Neural progenitor cell (in vitro differentiated cells): Measurements from ENCODE around the gene REXO1. TPM values are rescaled to one million over a fixed set of nuclear protein-coding genes. Genes with fewer than 3 reads are reported as not detected.
A peak's percentile ranks its signal among the peaks of the same experiment; 100 is the strongest.

Experiments used
- DNase-seq: peaks from one replicate; pipeline ENCODE4 v3.0.0-alpha.2; 2016; ENCODE audit warnings: low spot score
- H2AFZ ChIP-seq: fragments of 200-600 bp; sonication (generic); replicated peaks from 2 replicates; pipeline ENCODE4 v1.6.1; 2016; ENCODE audit warnings: antibody characterized with exemption
- H3F3A ChIP-seq: fragments of 200-600 bp; sonication (generic); 2 replicates; pipeline ENCODE4 v1.6.1; 2016; ENCODE audit warnings: antibody characterized with exemption, low read depth
- H3K27ac ChIP-seq: fragments of 200-600 bp; sonication (generic); 2 replicates; pipeline ENCODE4 v1.5.1; 2016; ENCODE audit warnings: mild to moderate bottlenecking
- H3K27me3 ChIP-seq: fragments of 200-600 bp; sonication (generic); 2 replicates; pipeline ENCODE4 v1.6.1; 2016; ENCODE audit warnings: mild to moderate bottlenecking, moderate library complexity
- H3K36me3 ChIP-seq: fragments of 200-600 bp; sonication (generic); 2 replicates; pipeline ENCODE4 v1.5.1; 2016
- H3K4me1 ChIP-seq: fragments of 200-600 bp; sonication (generic); 2 replicates; pipeline ENCODE4 v1.6.1; 2016; ENCODE audit warnings: mixed run types
- H3K4me2 ChIP-seq: fragments of 200-600 bp; sonication (generic); 2 replicates; pipeline ENCODE4 v1.6.1; 2016
- H3K4me3 ChIP-seq: fragments of 200-600 bp; sonication (generic); 2 replicates; pipeline ENCODE4 v1.5.1; 2016
- H3K79me2 ChIP-seq: fragments of 200-600 bp; sonication (generic); 2 replicates; pipeline ENCODE4 v1.6.1; 2016; ENCODE audit warnings: low read depth
- H3K9ac ChIP-seq: fragments of 200-600 bp; sonication (generic); 2 replicates; pipeline ENCODE4 v1.6.1; 2016
- H3K9me3 ChIP-seq: fragments of 200-600 bp; sonication (generic); 2 replicates; pipeline ENCODE4 v1.5.1; 2016; ENCODE audit warnings: low read depth
- H4K20me1 ChIP-seq: fragments of 200-600 bp; sonication (generic); 2 replicates; pipeline ENCODE4 v1.6.1; 2016; ENCODE audit warnings: low read depth
- H3K27ac Mint-ChIP-seq: 3 replicates; pipeline ENCODE4 v1.8.0; 2021; ENCODE audit warnings: mixed read lengths
- H3K27me3 Mint-ChIP-seq: 2 replicates; pipeline ENCODE4 v1.8.0; 2022; ENCODE audit warnings: low read depth, mild to moderate bottlenecking, inconsistent platforms, moderate library complexity, mixed read lengths; ENCODE audit not compliant: insufficient read depth
- H3K36me3 Mint-ChIP-seq: 3 replicates; pipeline ENCODE4 v1.8.0; 2021; ENCODE audit warnings: mixed read lengths
- H3K4me1 Mint-ChIP-seq: 3 replicates; pipeline ENCODE4 v1.8.0; 2021; ENCODE audit warnings: mixed read lengths
- H3K4me3 Mint-ChIP-seq: 3 replicates; pipeline ENCODE4 v1.8.0; 2021; ENCODE audit warnings: mild to moderate bottlenecking, moderate library complexity, mixed read lengths
- H3K9me3 Mint-ChIP-seq: 3 replicates; pipeline ENCODE4 v1.8.0; 2020; ENCODE audit warnings: mixed read lengths
- EZH2 ChIP-seq: fragments of 200-600 bp; sonication (generic); IDR thresholded peaks from 2 replicates; pipeline ENCODE4 v1.6.1; 2017; ENCODE audit warnings: antibody characterized with exemption, mild to moderate bottlenecking, moderate library complexity
- EZH2phosphoT487 ChIP-seq: fragments of 200-600 bp; sonication (generic); IDR thresholded peaks from 2 replicates; pipeline ENCODE4 v1.6.1; 2017; ENCODE audit warnings: antibody characterized with exemption
- total RNA-seq: library from RNA; depleted of rRNA; stranded (reverse); fragments of >200 nt; gene quantifications from 2 replicates; pipeline ENCODE4 v1.2.3, GENCODE V29; 2015; ENCODE audit warnings: low replicate concordance
- TF ChIP-seq, protein P1 (sequence below): fragments of 200-600 bp; sonication (generic); IDR thresholded peaks from 2 replicates; pipeline ENCODE4 v1.5.1; 2017; ENCODE audit warnings: antibody characterized with exemption, mild to moderate bottlenecking

Gene REXO1
- total RNA-seq, 1 donor from 2014 or later, result 38.7 TPM

DNA sequence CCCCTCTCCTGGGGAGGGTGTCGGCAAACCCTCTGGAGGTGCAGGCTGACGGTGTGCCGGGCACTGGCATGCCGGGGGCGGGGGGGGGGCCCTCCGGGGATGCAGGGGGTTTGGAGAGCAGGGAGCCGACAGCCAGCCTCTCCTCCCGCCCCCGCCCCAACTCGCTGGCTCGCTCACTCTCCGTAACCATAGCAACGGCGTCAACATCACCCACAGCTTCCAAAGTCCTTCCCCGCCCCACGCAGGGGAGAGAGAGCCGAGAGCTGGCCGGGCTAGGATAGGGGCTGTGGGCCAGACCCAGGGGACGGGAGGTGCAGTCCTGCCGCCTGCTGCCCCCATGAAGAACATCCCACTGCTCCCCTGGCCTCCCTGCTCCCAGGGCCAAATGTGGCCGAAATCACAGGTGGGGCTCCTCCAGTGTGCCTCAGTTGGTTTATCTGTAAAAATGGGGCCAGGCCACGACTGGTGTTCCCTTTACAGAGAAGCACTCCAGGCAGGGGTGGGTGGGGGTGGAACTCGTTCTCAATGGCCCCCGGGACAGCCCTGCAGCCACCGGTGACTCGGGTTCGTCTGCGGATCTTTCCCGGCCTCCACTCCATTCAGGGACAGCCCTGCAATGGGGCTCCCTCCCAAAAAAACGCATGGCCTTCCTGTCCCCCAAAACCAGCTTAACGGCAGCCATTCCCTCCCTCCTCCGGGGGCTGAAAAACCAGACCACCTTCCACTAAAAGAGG lies 11.9 kb upstream of the REXO1 start:
- peaks cover 35% of the 10 kb centered on the region for H3K4me1 Mint-ChIP-seq
- no peaks in the 10 kb centered on the region for H3K36me3 Mint-ChIP-seq
- Histone ChIP-seq H3K9me3 (no peaks in the 10 kb centered on the region), H3K9ac (no peak overlapping the region), H3K27me3 (peaks cover 55% of the 10 kb centered on the region), H3F3A (peaks cover 49% of the 10 kb centered on the region), H3K79me2 (peaks cover 63% of the 10 kb centered on the region), H3K4me3 (peak overlapping the region; percentile 35), H3K4me2 (peak overlapping the region; percentile 76), H3K4me1 (peaks cover 63% of the 10 kb centered on the region), H2AFZ (no peak overlapping the region), H4K20me1 (peaks cover 72% of the 10 kb centered on the region), H3K27ac (no peak overlapping the region), H3K36me3 (no peaks in the 10 kb centered on the region)
- H3K27me3 Mint-ChIP-seq, result peaks cover 14% of the 10 kb centered on the region
- H3K4me3 Mint-ChIP-seq, result peak overlapping the region; percentile 75
- no peak for TF ChIP-seq EZH2
- TF ChIP-seq, protein P1, sequence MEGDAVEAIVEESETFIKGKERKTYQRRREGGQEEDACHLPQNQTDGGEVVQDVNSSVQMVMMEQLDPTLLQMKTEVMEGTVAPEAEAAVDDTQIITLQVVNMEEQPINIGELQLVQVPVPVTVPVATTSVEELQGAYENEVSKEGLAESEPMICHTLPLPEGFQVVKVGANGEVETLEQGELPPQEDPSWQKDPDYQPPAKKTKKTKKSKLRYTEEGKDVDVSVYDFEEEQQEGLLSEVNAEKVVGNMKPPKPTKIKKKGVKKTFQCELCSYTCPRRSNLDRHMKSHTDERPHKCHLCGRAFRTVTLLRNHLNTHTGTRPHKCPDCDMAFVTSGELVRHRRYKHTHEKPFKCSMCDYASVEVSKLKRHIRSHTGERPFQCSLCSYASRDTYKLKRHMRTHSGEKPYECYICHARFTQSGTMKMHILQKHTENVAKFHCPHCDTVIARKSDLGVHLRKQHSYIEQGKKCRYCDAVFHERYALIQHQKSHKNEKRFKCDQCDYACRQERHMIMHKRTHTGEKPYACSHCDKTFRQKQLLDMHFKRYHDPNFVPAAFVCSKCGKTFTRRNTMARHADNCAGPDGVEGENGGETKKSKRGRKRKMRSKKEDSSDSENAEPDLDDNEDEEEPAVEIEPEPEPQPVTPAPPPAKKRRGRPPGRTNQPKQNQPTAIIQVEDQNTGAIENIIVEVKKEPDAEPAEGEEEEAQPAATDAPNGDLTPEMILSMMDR, result no peak
- TF ChIP-seq EZH2phosphoT487, result no peak
- no peak overlapping the region for H3K27ac Mint-ChIP-seq
- H3K9me3 Mint-ChIP-seq, result no peaks in the 10 kb centered on the region
- DNase-seq, result peak; percentile 86

DNA sequence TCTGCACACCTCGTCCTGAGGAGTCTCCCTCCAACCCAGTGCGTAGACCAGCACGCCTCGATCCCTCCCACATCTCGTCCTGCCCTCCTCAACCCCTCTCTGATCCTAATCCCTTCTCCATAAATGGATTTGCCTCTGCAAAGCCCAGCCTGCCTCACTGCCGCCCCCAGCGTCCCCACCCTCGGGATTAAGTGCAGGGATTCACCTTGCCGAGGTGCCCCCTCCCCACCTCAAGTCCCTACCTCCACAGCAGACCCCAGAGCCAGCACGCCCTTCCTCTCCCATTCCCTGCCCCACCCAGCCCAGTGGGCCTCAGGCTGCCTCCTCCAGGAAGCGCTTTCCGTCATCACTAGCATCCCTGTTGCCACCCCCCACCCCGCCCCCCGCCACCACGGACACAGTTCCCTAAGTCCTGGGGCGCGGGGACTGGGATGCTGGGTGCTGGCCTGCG lies 11.1 kb upstream of the REXO1 start:
- H3F3A ChIP-seq, result peaks cover 50% of the 10 kb centered on the region
- no peak overlapping the region for H3K27ac ChIP-seq
- peaks cover 71% of the 10 kb centered on the region for H3K4me1 ChIP-seq
- H3K9ac ChIP-seq, result no peak overlapping the region
- H3K9me3 Mint-ChIP-seq, result no peaks in the 10 kb centered on the region
- peak overlapping the region; percentile 35 for H3K4me3 ChIP-seq
- peaks cover 14% of the 10 kb centered on the region for H3K27me3 Mint-ChIP-seq
- H3K4me1 Mint-ChIP-seq, result peaks cover 43% of the 10 kb centered on the region
- H3K79me2 ChIP-seq, result peaks cover 63% of the 10 kb centered on the region
- peaks cover 55% of the 10 kb centered on the region for H3K27me3 ChIP-seq
- H3K27ac Mint-ChIP-seq, result peak overlapping the region; percentile 61
- no peak overlapping the region for H2AFZ ChIP-seq
- no peaks in the 10 kb centered on the region for H3K9me3 ChIP-seq
- no peak for TF ChIP-seq EZH2phosphoT487
- TF ChIP-seq, protein P1, result peak; percentile 36
- H3K4me3 Mint-ChIP-seq, result peak overlapping the region; percentile 75
- H4K20me1 ChIP-seq, result peaks cover 80% of the 10 kb centered on the region
- H3K36me3 ChIP-seq, result no peaks in the 10 kb centered on the region
- H3K4me2 ChIP-seq, result peak overlapping the region; percentile 76
- peak; percentile 75 for DNase-seq
- no peaks in the 10 kb centered on the region for H3K36me3 Mint-ChIP-seq

DNA sequence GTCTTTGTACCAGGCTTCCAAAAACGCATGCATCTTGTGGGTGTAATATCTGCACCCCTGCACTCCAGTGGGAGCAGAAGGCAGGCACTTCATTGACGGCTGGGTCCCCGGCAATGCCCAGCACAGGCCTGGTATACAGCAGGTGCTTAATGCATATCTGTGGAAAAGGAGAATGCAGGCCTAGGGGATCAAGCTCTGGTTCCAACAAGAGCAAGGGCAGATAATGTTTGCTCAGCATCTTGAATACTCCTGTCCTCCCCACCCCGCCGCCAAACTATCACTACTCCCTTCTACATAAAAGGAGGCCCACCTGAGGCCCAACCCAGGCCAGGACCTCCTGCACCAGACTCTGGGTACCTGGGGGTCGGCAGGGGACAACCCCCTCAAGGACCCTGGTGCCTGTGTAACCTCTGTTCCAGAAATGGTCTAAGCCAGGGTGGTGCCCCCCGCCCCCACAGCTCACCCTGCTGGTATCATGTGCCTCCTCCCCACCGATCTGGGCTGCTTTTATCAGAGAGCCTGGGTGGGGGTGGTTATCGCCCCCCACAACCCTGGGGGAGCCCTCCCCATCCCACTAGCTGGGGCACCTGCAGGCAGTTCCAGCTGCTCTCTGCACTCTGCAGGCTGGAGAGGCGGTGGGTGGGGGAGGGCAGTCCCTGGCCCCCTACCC lies 10.3 kb upstream of the REXO1 start:
- peaks cover 43% of the 10 kb centered on the region for H3K4me1 Mint-ChIP-seq
- H3K4me2 ChIP-seq, result peak overlapping the region; percentile 76
- H3K9ac ChIP-seq, result no peak overlapping the region
- H3K27me3 Mint-ChIP-seq, result peaks cover 14% of the 10 kb centered on the region
- peaks cover 77% of the 10 kb centered on the region for H3K4me1 ChIP-seq
- no peaks in the 10 kb centered on the region for H3K9me3 Mint-ChIP-seq
- no peak overlapping the region for H3K4me3 ChIP-seq
- H3F3A ChIP-seq, result peaks cover 52% of the 10 kb centered on the region
- H3K79me2 ChIP-seq, result peaks cover 71% of the 10 kb centered on the region
- H3K4me3 Mint-ChIP-seq, result peak overlapping the region; percentile 52
- H3K27me3 ChIP-seq, result peaks cover 55% of the 10 kb centered on the region
- TF ChIP-seq, protein P1, result no peak
- TF ChIP-seq EZH2phosphoT487, result no peak
- no peak for TF ChIP-seq EZH2
- no peak overlapping the region for H2AFZ ChIP-seq
- DNase-seq, result no peak
- no peaks in the 10 kb centered on the region for H3K36me3 ChIP-seq
- no peaks in the 10 kb centered on the region for H3K9me3 ChIP-seq
- H3K27ac Mint-ChIP-seq, result no peak overlapping the region
- no peaks in the 10 kb centered on the region for H3K36me3 Mint-ChIP-seq
- peaks cover 88% of the 10 kb centered on the region for H4K20me1 ChIP-seq
- no peak overlapping the region for H3K27ac ChIP-seq
